Bronchial epithelial cell (primary cell): ENCODE results near the gene STK39. TPM values are rescaled to one million over a fixed set of nuclear protein-coding genes. Genes with fewer than 3 reads are reported as not detected.
"Not testable (repeated sequence)": the region's sequence is repeated elsewhere in the genome, so short reads cannot be mapped to it uniquely, and the experiment has no call there.

Experiments
- DNase-seq: peaks from one replicate; pipeline ENCODE4 v3.0.0-alpha.2; 2010; ENCODE audit warnings: low read depth
- FAIRE-seq: peaks from 2 replicates; lab custom pipeline; 2011; peaks lifted over from hg19 to GRCh38; lab: Jason Lieb, UNC
- H3K27me3 ChIP-seq: 2 replicates; pipeline ENCODE4 v1.5.1; 2011; ENCODE audit warnings: low read length; ENCODE audit not compliant: control insufficient read depth, insufficient read depth
- H3K36me3 ChIP-seq: 2 replicates; pipeline ENCODE4 v1.5.1; 2011; ENCODE audit warnings: low read length; ENCODE audit not compliant: control insufficient read depth, insufficient read depth
- H3K4me3 ChIP-seq: 2 replicates; pipeline ENCODE4 v1.5.1; 2011; ENCODE audit warnings: mild to moderate bottlenecking, low read depth, low read length, control low read depth
- total RNA-seq: library from RNA; depleted of rRNA; stranded (reverse); fragments of >200 nt; gene quantifications from 2 replicates; pipeline ENCODE4 v1.2.1, GENCODE V29; 2014
- TF ChIP-seq, protein P1 (sequence below): IDR thresholded peaks from 2 replicates; pipeline ENCODE4 v1.5.1; 2011; ENCODE audit warnings: mild to moderate bottlenecking, moderate library complexity, low read length, control low read depth, inconsistent platforms; ENCODE audit not compliant: insufficient read depth, severe bottlenecking

Gene STK39
- total RNA-seq, 1 donor from 2014 or later = 20.3 TPM

DNA sequence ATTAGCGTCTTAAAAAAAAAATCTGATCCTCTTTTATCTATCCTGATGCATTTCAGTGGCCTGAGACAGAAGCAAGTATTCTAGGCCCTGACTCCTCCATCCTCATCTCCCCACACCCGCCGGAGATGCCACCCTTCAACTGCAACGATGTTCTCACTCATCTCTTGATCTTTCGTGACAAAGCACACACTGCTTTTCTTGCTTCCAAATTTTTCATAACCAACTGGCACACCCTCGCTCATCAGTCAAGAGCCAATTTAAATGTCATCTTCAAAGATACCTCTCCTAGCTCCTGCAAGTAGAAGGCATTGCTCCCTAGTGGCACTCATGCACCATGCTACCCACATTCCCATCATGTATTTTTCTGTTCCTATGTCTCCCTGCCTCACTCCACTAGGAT, 115.0 kb downstream of the STK39 start:
- DNase-seq (no peak), FAIRE-seq (no peak)
- TF ChIP-seq, protein P1, sequence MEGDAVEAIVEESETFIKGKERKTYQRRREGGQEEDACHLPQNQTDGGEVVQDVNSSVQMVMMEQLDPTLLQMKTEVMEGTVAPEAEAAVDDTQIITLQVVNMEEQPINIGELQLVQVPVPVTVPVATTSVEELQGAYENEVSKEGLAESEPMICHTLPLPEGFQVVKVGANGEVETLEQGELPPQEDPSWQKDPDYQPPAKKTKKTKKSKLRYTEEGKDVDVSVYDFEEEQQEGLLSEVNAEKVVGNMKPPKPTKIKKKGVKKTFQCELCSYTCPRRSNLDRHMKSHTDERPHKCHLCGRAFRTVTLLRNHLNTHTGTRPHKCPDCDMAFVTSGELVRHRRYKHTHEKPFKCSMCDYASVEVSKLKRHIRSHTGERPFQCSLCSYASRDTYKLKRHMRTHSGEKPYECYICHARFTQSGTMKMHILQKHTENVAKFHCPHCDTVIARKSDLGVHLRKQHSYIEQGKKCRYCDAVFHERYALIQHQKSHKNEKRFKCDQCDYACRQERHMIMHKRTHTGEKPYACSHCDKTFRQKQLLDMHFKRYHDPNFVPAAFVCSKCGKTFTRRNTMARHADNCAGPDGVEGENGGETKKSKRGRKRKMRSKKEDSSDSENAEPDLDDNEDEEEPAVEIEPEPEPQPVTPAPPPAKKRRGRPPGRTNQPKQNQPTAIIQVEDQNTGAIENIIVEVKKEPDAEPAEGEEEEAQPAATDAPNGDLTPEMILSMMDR = no peak
- Histone ChIP-seq H3K36me3 (peaks cover 4% of the 10 kb centered on the region), H3K27me3 (no peaks in the 10 kb centered on the region), H3K4me3 (no peak overlapping the region)

DNA sequence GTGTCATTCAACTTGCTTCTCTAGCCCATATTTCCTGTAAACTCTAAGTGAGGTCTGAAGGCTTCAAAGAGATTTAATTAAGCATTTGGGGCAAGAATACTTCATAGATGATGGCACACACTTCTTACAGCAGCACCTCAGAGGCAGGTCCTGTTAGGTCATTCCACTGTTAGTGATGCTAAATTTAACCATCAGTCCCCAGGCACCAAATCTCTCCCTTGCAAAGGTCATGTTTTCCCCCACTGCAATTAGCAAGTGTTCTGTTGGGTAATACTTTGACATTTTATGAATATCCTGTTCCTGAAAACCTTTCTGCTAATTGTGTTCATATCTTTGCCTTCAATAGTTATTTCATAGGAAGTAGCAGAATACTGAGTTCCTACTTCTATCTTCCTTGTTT, 117.0 kb downstream of the STK39 start:
- peaks cover 4% of the 10 kb centered on the region for H3K36me3 ChIP-seq
- no peaks in the 10 kb centered on the region for H3K27me3 ChIP-seq
- DNase-seq (no peak), FAIRE-seq (no peak)
- H3K4me3 ChIP-seq = no peak overlapping the region
- TF ChIP-seq, protein P1 = no peak

DNA sequence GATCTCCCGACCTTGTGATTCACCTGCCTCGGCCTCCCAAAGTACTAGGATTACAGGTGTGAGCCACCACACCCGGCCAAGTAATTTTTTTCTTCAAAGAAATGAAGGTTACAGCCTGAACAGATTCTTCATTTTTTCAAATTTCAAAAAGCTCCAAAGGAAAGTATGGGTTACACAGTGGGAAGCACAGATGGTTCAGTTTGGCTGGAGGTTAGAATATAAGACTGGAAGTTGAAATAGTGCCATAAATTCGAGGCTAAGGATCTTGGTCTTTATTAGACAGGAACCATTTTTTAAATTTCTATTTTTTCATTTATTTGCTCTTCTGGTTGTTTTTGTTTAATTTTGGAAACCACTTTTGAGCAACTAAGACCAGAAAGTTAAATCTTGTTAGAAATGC, 120.0 kb downstream of the STK39 start:
- peaks cover 5% of the 10 kb centered on the region for H3K36me3 ChIP-seq
- H3K27me3 ChIP-seq = no peaks in the 10 kb centered on the region
- H3K4me3 ChIP-seq = no peak overlapping the region
- TF ChIP-seq, protein P1 = no peak
- no peak for DNase-seq
- FAIRE-seq = no peak

GRCh38 chr2:168122210-168122609, 125.2 kb downstream of the STK39 start:
- not testable (repeated sequence) for DNase-seq, FAIRE-seq, H3K36me3 ChIP-seq, H3K4me3 ChIP-seq, H3K27me3 ChIP-seq

- no peak for FAIRE-seq
- peaks cover 7% of the 10 kb centered on the region for H3K36me3 ChIP-seq
- TF ChIP-seq, protein P1 = no peak
Observed at GRCh38 chr2:168120730-168121129, 126.7 kb downstream of the STK39 start.

GRCh38 chr2:168120310-168120709, 127.1 kb downstream of the STK39 start:
- TF ChIP-seq, protein P1 = no peak
- DNase-seq (no peak), FAIRE-seq (no peak)
- H3K36me3 ChIP-seq = peaks cover 7% of the 10 kb centered on the region
- H3K4me3 ChIP-seq = no peak overlapping the region
- H3K27me3 ChIP-seq = no peaks in the 10 kb centered on the region

More at GRCh38 chr2:168120730-168121129, 126.7 kb downstream of the STK39 start:
- Histone ChIP-seq H3K4me3 (no peak overlapping the region), H3K27me3 (no peaks in the 10 kb centered on the region)
- no peak for DNase-seq
